HG02588 (cell line): Measurements from ENCODE around the gene ADAM19.
"Not testable (repeated sequence)": the region's sequence is repeated elsewhere in the genome, so short reads cannot be mapped to it uniquely, and the experiment has no call there.

Source experiments
- ATAC-seq: cut with Tn5 transposase; IDR thresholded peaks from one replicate; pipeline ENCODE4 v1.9.1; 2021; ENCODE audit warnings: mild to moderate bottlenecking, moderate library complexity; ENCODE audit not compliant: unreplicated experiment

The ADAM19 gene

DNA sequence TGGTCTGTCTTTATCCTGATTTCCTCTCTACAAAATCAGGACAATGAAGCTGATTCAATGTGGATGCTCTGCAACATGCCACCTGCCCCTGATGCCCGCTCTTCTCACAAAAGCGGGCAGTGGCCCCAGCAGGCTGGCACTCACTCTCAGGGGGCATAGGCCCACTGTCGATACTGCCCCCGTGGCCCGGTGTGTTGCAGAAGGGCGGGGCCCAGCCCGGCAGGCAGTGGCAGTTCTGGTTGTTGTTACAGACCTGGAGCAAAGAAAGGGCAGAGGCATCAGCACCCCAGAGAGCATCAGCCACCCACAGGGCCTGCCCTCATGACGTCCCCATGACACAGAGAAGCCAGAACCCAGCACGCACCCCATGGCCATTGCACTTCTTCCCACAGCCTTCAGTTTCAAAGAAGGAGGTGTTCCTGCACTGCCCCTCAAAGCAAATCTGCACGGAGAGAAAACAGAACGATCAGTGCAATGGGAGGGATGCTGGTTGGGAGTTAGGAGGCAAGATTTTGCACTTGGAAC, 84.0 kb downstream of the ADAM19 start:
- no peak for ATAC-seq

DNA sequence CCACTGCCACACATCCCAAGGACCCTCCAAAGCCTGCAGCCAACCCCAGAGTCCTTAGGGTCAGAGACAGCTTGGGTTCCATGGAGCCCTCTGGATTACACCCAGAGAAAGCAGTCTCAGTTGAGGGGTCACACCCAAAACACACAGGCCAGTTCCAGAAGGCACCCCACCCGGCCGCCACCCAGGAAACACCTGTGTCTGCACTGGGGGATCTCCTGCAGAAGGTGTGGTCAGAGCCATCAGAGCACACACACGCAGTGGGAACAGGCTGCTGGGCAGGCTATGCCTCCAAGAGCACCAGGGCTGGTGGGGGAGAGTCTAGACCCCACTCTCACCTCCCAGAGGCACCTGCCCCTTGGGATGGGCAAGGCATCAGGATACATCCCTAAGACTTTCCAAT, 88.2 kb downstream of the ADAM19 start:
- ATAC-seq = peak; percentile 55

DNA sequence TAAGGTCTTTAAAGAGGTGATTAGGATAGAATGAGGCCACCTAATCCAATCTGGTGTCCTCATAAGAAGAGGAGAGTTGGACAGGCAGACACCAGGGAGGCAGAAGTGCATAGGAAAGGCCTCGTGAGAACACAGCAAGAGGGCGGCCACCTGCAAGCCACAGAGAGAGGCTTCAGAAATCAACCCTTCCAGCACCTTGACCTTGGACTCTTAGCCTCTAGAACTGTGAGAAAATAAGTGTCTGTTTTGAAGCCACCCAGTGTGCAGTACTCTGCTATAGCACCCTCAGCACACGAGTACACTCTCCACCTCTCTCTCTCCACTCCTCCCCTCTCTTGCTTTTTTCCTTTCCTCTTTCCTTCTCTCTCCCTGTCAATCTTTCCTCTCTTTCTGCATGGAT, 88.7 kb downstream of the ADAM19 start:
- peak; percentile 44 for ATAC-seq

DNA sequence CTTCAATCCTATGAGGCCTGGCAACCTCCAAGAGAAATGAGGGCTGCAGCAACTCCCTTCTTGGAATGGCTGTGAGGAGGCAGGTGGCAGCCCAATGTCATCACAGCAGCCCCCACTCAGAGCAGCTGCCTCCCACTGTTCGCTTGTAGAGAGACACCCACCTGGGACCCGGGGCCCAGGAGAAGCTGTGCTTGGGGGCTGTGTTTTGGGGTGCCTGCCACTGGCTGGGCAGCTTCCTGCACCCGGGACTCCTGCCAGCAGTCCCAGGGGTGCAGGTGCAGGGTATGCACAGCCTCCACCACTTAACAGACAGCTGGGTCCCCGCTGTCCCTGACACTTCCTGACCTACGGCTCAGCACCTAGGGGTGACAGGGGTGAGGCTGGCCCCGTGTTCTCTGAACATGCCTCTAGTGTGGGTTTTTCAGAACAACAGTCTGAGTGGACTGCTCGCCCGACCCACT, 89.3 kb downstream of the ADAM19 start:
- peak; percentile 39 for ATAC-seq

DNA sequence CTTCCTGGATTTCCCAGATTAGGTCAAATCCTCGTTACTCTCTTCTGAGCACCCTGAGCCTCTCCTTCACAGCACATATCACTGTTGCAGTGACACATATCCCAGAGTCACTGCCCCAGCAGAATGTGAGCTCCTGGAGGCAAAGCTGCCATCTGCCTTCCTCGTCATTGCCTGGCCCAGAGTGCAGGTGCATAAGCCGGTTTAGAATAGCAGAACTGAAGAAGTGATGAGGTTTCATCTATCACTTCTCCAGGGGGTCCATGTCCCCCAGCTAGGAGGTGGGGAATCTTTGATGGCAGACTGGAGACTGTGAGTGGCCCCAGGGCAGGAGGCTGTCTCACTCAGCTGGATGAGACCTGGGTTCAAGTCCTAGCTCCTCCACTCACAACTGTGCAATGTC, 89.8 kb downstream of the ADAM19 start:
- ATAC-seq = no peak

DNA sequence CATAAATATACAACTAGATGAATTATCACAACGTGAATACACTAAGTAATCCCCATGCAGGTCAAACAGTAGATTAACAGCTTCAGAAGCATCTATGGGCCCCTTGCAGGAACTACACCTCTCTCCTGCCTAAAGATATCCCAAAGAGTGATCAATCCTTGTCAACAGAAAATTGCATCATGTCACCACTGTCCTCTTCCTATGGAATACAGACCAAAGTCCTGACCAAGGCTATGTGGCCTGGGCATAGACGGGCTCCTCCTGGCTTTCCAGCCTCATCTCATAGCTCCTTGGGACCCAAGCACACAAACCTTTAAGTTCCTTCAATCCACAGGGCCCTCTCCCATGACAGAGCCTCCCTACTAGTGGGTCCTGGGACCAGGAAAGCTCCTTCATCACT, 90.2 kb downstream of the ADAM19 start:
- ATAC-seq = no peak

DNA sequence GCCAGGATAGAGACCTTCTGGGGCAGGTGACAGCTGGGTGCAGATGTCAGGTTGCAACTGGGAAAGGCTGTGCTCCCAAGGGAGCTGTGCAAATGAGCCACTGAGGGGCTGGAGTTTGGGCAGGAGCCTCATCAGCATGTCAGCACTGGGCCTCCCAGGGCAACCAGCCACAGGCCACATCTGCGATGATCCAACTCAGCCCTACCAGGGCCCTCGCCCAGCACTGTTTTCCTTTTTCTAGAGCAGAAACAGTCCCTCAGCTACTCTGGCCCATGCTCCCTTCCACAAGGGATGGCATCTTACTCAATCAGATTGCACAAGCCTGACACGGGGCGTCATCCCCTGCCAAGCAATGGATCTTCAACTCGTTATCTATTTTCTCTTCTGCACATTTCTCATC, 90.8 kb downstream of the ADAM19 start:
- ATAC-seq = no peak

DNA sequence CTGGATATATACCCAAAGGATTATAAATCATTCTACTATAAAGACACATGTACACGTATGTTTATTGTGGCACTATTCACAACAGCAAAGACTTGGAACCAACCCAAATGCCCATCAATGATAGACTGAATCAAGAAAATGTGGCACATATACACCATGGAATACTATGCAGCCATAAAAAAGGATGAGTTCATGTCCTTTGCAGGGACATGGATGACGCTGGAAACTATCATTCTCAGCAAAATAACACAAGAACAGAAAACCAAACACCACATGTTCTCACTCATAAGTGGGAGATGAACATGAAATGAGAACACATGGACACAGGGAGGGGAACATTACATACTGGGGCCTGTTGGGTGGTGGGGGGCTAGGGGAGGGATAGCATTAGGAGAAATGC, 92.9 kb downstream of the ADAM19 start:
- ATAC-seq = not testable (repeated sequence)

DNA sequence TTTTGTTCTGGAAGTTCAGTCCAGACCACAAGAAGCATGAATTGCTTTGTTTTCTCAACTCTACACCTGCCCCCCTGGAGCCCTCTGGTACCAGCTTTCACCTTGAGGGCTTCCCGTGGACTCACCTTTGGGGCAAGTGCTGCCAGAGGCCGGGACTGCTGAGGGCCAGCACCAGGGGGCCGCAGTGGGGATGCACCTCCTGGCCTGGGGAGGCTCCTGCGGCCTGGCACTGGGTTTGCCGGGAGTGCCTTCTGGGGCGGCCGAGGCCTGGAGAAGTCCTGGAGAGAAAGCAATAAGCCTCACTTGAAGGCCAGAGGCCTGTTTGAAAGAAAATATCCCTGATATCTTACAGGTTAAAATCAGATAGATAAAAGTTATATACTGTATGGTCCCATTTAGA, 93.9 kb downstream of the ADAM19 start:
- ATAC-seq = no peak

DNA sequence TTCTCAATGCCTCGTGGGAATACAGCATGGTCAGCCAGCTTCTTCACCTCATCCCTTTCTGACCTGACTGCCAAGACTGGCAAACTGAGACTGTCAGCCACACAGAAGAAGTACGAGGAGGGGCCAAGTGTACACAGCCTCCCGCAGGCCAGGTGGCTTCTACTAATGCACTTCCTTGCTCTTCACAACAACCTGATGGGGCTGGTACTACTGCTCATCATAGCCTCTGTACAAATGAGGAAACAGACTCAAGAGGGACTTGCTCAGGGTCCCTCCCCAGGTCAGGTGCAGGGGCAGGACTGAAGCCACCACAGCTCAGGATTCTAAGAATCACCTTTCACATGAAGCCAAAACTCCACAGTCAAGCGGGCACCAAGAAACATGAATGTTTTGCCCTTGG, 94.3 kb downstream of the ADAM19 start:
- ATAC-seq = no peak

DNA sequence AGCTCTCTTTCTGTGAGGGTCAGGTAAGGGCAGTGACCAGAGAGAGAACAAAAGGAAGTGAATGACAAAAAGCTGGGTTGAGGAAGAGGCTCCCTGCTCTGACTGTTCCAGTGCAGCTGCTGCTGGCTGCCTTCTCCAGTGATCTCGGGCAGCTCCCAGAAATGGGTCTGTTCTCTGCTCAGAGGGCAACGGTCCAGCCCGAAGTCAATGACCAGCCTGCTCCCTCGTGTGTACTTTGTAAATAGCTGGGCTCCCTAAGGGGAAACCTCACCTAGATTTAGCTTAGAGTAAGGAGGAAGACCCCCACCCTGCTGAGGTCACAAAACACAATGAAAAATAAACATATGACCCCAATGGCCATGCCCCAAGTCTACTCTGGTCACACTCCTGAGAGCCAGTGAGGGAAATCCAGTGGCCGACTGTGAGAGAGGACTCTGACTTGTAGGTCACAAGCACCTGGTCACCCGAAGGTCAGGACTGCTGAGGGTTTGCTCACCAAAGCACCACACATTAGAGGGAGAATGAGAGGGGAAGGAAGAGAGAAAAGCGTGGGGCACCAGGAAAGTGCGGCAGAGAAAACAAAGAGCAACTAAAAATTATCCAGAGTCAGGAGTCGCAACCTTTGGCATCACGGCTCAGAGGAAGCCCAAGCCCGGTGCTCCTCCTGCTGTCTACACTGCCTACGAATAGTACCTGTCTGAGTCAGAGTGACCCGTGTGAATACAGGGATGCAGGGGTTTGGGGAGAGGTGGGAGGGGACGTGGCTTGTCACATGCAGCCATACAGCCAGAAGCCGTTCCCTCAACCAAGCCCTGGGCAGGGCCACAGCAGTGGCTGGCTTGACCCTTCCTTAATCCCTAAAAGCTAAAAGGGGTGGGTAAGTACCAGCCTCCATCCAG, 95.7 kb downstream of the ADAM19 start:
- no peak for ATAC-seq

DNA sequence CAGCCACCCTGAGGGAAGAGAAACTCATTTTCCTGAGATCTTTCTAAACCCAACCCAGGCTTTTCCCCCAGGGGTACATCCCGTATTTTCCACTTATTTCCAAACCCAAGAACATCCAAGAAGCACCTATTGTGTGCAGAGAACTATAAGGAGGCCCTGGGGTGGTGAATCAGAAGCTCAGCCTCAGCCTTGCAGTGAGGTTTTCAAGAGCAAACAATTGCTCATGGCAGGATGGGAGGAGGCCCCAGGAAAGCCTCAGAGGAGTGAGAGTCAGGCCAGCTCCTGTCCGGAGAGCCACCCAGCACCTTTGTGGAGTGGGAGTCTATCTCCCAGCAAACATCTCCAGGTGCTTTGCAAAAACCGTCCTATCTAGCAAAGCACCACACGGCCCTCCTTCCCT, 96.4 kb downstream of the ADAM19 start:
- no peak for ATAC-seq

DNA sequence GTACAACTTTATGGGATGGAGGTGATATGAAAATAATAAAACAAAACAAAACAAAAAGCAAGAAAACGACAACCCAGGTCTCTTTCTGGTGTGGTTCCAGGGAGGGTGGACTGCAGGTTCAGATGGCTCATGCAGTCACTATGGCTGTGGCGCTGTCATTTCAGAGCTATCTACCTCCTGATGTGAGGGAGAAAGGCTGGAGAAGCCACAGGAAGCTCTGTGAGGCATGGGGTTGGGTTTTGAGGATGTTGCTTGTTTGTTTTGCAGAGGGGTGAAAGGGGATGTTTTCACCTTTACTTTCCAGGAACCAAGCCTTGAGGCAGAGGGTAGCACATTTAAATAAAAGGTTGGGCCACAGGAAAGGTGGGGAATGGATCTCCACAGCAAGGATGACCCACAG, 96.8 kb downstream of the ADAM19 start:
- ATAC-seq = no peak

DNA sequence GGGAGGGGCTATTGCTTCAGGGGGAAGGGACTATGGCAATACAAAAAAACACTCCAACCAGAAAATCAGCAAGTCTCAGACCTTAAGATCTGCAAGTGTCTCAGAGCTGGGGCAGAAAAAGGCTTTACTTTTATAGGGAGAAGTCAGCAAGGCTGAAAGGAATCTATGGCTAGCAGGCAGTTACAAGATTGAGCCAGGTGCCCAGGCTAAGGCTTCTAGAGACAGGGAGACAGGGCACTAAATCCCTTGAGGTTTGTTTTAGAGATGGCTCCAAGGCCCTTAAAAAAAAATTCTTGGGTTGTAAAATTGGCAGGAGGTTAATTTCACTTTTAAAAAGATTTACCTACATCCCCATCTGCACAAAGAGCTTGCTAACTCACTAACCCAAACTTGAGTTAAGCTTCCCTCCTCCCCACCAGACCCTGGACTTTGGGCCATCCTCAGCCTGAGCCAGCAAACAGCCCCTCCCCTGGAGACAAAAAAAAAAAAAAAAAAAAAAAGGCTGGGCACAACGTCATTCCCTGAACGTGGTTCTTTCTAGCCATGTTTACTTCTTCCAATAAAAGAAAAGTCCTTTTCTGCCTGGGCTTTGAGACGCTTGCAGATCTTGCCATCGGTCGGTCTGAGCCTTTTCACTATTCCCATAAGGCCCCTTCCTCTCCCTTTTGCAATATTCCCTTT, 97.6 kb downstream of the ADAM19 start:
- ATAC-seq = no peak

DNA sequence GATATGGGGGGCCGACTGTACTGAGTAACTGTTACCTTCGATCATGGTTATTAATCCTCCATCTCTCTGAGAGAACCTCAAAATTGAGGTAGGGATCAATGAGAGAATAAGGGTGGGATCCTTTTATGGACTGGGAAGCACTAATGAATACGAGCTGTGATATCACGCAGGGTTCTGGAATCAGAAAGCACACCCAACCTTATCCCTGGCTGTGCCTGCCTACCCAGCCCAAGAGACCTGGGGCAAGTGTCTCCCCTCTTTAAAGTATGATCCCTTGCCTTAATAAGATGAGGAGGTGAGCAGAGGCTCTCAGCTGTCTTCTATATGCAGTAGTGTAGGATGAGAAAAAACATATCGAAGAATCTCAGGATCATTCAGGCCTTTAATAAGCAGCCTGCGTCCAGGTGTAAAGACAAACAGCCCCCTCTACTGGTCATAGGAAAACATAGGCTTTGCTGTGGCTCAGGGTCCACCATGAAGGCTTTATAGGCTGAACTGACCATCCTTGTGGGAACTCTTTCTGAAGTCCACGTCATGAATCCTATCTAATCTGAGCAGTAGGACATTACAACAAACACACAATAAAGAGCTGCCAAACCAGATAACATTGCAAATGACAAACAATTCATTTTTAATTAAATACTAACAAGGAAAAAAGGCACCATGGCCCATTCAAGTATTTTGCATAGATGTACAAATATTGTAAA, 98.7 kb downstream of the ADAM19 start:
- no peak for ATAC-seq

DNA sequence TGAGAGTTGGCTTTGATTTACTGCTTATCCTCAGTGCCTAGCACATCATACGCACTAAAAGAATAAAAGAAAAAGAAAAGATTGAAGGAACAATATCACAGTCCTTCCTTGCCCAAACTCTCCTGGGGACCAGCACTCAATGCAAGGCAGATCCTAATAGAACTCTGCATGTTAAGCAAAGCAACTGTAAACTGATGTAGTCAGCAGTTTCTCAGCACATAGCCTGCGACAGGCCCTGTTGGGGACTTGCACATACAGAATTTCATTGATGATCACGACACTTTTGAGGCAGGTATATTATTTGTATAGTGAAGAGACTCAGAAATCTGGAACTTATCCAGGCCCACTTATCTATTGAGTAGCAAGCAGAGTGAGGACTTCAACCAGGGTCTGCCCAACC, 100.1 kb downstream of the ADAM19 start:
- no peak for ATAC-seq

DNA sequence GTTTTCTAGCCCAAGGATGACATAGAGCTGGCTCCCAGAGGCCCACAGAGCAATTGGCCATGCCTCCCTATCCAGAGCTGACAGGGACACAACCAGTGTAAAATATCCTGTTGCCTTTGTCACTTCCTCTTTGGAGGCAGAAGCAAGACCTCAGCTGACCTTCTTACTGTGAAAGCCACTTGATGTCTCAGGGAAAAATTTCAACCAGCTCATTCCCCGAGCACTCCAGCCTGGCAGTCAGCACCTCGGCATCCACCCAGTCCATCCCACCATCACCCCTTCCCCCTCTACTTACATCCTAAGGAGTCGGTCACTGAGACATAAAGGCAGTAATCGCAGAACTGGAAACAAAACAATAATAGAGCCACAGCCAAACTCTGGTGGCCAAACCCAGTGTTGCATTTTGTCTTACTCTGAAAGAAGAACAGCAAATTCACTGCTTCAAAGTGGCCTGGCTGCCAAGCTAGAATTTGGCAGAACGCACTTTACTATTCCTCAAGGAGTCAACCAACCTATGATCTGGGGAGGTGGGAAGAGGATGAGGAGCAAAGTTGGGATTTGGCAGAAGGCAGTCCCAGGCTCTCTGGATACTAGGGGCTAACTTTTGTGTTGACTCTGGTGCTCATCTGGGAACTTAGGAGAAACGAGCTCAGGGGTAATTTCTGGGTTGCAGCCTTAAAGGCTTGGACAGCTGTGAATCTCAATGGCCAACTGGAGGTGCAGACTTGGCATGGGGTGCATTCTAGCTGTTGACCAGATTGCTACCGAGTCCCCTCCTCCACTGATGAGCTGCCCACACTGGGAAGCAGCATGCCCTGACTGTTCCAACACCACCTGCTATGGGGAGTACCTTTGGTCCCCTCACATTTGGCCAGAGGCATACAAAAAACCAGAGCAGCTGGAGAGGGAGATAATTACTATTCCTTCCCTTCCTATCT, 101.9 kb downstream of the ADAM19 start:
- ATAC-seq = no peak

DNA sequence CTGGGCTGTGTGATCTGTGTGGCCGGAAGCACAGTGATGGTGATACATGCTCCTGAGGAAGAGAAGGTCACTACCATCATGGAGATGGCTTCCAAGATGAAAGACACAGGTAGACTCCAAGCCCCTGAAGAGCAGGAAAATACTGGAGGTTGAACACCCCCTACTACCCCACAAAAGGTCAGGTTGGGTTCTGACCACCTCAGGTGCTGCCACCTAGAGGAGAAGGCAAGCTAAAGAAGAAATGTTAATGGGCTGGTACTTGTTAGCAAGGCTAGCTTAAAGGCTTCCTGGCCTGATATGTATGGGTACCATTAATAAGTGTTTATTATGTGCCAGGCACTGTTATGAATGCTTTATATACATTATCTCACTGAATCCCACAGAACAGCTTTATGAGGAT, 103.9 kb downstream of the ADAM19 start:
- ATAC-seq = no peak

DNA sequence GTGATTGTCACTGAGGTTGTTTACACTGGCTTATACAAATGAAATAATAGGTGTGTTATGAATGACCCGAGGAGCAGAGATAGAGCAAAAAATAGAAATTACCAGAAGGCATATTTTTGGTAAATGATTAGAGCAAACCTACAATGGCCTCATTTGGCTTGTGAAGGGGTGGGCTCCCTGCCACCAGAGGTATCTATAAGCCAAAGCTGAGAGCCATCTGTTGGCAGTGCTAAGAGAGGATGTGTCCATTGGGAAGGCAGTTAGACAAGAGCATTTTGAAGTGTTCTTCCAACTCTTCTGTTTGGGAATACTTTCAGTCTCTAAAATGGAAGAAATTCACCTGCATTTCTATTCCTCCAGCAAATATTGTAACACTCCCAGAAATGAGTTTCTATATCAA, 104.9 kb downstream of the ADAM19 start:
- ATAC-seq = no peak

DNA sequence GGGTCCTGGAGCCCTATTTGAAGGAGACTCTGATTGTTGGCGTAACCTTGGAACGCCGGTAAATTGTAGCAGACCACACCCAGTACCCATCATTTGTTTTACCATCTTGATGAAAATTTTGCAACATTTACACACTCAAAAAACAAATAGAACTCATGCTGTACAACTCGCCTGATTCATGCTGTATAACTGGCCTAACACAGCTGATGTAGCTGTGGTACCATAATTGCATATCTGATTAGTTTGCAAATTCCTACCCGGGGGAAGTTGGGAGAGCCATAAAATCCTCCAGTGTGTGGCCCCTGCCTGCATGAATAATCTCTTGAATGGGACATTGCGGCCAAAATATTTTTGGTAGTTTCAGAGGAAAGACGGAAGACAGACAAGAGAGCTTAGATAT, 105.9 kb downstream of the ADAM19 start:
- ATAC-seq = no peak
